HG03175 (cell line): Measurements from ENCODE around the gene RORC.
A peak's percentile ranks its signal among the peaks of the same experiment; 100 is the strongest.
"Not testable (repeated sequence)": the region's sequence is repeated elsewhere in the genome, so short reads cannot be mapped to it uniquely, and the experiment has no call there.

Source experiments
- ATAC-seq: cut with Tn5 transposase; IDR thresholded peaks from one replicate; pipeline ENCODE4 v1.9.1; 2021; ENCODE audit warnings: mild to moderate bottlenecking, moderate library complexity; ENCODE audit not compliant: unreplicated experiment

Gene RORC

GRCh38 chr1:151776665-151777062 lies 54.9 kb downstream of the RORC start:
- ATAC-seq = no peak

DNA sequence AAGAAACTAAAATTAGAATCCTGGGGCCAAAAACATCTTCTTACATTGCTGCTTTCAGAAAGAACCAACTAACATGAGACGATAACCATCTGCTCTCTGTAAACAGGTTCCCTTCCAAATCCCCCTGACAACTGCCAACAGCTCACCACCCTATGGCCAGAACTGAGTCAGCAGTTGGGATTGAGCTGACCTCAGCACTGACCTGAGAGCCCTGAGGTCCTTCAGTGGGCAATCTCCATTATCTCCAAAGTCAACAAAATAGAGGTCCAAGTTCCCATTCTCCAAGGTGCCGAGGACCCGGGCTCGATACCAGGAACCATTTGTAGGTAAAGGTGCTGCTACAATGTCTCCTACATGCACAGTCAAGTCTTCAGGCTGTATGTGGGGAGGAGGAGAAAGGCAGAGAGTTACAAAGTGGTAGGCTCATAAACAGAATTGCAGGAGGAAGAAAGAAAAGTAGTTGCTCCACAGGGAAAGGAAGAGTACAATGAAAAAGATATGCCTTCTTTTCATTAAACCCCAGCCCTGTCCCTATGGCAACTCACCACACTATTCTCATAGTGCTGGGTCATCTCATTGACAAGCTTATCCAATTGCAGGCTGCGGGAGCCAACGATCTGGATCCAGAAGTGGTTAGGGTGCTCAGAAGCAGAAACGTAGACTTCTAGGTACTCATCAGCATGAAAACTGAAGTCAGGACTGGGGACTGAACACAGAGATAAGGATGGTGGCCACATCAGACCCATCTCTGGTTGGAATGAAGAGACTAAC lies 55.5 kb downstream of the RORC start:
- ATAC-seq = no peak

GRCh38 chr1:151774256-151774922 lies 57.2 kb downstream of the RORC start:
- ATAC-seq = no peak

DNA sequence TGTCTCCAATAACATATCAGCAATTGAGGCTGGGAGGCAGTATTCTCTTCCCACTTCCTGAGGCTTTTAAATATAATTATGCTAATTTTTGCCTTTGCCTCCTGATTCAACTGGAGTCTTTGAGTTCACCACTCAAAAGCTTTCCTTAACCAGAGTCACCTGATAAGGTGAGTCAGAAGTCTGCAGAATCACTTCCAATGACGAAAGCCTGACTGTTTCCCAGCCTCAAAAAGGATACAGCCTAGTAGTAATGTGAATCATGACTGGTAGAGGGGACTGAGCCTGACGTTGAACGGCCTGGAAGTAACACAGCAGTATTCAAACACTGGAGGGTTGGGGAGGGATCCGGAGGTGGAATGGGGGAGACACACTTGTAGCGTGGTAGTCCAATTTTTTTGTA lies 57.9 kb downstream of the RORC start:
- no peak for ATAC-seq

DNA sequence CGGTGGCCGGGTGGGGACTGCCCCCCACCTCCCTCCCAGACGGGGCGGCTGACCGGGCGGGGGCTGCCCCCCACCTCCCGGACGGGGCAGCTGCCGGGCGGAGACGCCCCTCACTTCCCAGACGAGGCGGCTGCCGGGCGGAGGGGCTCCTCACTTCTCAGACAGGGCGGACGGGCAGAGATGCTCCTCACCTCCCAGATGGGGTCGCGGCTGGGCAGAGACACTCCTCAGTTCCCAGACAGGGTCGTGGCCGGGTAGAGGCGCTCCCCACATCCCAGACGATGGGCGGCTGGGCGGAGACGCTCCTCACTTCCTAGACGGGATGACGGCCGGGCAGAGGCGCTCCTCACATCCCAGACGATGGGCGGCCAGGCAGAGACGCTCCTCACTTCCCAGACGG lies 62.3 kb downstream of the RORC start:
- ATAC-seq = not testable (repeated sequence)

- ATAC-seq = not testable (repeated sequence)
Measured at GRCh38 chr1:151768351-151769066, 63.1 kb downstream of the RORC start.

DNA sequence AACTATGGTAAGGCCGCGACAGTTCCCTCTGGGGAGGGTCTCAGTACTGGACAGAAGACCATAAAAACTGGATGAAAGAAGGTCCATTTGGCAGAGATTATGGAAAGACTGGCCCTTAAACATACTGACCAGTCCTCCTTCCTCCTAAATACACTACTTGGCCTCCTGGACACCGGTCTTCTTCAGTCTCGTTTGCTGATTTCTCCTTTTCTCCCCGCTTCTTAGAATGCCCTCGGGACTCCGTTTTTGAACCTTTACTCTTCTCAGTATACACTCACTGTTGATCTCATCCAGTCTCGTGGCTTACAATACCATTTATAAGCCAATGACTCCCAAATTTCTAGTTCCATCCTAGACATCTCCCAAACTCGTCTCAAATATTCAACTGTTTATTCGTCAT lies 67.6 kb downstream of the RORC start:
- no peak for ATAC-seq

GRCh38 chr1:151762941-151763921 lies 68.4 kb downstream of the RORC start, which contains the start of gene MRPL9:
MRPL9 (minus strand) TSS chr1:151763496; CDS start chr1:151763479, 17 bp downstream.
- peak; percentile 95 for ATAC-seq

- ATAC-seq = no peak
Measured at GRCh38 chr1:151760597-151761385, 70.8 kb downstream of the RORC start.

GRCh38 chr1:151759241-151759640 lies 72.4 kb downstream of the RORC start:
- no peak for ATAC-seq

DNA sequence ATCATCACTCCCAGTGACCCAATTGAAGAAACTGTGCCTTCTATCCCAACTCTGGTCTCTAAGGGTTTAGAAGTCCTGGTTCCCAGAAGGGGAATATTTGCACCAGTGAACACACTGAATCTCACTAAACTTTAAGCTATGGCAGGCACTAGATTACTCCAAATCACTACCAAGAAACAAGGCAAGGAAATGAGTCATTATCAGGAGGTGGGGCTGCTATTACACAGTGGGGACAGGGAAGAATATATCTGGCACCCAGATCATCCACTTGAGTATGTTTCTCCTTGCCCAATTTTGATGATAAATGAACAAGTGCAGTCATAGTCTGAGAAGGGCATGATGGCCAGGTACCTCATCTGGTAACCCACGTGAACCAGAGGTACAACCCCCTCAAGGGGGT lies 75.3 kb downstream of the RORC start:
- no peak for ATAC-seq
